ENCODE data around the gene LGR6.
"Not testable (repeated sequence)": the region's sequence is repeated elsewhere in the genome, so short reads cannot be mapped to it uniquely, and the experiment has no call there.

The LGR6 gene

DNA sequence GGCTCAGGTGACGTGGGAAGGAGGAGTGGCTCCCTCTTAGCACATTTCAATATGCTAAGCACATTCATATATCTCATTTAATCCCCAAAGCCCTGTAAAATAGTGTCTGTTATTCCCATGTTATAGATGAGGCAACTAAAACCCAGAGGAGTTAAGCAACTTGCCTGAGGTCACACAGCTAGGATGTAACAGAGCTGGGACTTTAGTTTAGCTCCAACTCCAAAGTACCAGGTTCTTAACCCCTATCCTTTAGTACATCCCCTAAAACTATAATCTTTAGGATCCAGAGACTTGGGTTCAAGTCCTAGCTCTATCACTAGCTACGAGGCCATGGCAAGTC is 48.5 kb downstream of the LGR6 start:
- DNase-seq: no peak

DNA sequence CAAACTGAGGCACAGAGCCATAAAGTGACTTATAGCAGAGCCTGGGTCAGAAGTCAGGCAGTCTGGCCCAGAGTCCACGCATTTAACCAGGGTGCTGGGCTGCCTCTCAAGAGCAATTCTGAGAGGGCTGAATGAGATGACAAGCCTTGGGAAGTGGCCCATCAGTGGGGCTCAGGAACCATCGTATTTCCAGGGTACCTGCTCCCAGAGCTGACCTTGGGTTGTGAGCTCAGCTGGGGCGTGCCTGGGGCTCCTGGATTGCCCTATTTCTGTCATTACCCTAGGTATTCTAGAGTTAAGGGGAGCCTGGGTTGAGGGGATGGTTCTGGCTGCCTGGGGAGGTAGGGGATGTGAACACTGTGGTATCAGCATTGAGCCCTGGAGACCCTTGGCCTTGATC is 49.4 kb downstream of the LGR6 start:
- DNase-seq: no peak

DNA sequence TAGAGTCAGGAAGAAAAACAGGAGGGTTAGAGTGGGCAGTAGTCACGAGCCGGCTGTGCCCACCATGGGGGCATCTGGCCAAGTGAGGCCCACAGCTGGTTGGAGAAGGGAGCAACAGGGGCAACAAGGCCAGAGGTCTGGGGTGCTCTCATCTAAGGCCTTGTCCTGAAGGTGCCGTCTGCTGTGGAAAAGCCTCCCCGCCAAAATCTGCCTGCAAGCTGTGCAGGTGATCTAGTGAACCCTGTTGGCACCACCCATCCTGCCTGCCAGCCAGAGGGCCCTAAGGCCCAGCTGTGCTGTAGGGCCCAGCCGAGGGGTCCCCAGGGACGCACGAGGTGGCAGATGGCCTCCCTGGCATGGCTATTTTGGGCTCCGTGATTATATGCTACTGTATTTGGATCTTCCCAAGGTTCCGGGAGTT is 51.3 kb downstream of the LGR6 start:
- DNase-seq: no peak

- DNase-seq: no peak
Measured at GRCh38 chr1:202245391-202245790, 51.8 kb downstream of the LGR6 start.

- DNase-seq: no peak
Measured at GRCh38 chr1:202247104-202247503, 53.5 kb downstream of the LGR6 start.

DNA sequence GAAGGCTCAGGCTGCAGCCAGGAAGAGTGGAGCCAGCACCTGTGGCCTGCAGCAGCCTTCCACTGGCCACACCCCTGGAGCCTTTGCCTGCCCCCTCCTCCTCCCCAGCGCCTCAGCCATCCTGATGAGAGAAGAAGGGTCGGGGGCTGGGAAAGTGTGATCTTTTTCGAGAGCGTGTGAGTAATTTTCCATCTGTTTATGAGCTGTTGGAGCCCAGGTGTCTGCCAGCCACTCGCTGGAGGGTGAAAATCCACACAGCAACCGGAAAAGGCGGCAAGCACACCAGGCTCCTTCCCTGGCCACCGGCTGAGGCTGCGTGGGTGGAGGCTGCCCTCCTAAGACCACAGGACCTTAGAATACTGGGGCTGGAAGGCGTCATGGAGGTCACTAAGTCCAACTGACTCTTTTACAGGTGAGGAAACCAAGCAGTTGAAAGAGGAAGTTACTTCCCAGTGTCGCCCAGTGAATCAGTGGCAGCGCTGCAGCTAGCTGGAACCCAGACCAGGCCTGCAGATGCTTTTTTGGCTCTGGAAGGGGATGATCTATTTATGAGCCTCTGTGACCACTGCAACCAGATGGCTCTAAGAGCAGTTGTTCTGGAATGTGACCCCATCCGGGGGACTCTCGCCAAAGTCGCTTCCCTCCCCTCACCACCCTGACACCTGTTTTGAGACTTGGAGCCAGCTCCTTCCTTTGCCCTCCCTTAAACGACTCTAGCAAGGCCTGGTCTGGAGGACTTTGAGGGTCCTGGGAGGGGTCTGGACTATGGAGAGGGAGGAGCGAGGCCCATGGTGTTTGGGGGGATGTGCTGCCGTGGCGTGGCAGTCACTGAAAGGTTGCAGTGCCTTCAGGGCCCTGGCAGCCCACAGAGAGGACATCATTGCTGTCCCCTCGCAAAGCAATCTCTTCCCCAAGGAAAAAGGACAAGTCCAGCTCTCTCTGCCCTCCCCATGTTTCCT is 54.5 kb downstream of the LGR6 start:
- DNase-seq: no peak

DNA sequence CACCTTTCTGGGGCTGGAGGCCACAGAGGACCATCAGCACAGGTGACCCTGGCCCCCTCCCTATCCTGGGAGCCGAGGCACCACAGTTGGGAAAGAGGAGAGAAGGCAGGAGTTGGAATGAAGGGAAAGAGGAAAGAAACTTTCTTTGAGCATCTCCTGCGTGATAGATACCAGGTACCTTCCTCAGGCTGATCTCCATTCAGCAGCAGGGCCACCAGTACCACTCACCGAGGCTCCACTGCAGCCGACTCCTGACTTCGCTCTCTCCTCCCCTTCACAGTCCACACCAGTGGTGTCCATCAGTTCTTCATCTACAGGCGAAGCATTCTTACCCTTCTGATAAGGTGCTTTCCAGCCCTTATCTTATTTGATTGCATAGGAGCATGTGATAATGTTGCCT is 55.3 kb downstream of the LGR6 start:
- no peak for DNase-seq

GRCh38 chr1:202249436-202249835 is 55.8 kb downstream of the LGR6 start:
- DNase-seq: no peak

DNA sequence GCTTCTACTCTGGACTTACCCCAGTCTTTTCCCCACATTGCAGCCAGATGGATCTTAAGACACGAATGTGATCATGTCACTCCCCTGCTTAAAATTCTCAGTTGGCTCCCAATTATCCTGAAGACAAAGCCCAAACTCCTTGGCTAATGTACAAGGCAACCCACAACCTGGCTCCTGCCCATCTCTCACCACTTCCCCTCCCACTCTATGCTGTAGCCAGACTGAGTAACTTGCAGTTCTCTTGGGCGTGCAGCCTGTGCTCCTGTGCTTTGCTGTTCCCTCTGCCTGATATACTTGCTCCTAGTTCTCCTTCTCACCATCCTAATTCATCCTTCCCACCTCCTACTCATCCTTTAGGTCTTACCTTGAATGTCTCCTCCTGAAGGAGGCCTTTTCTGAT is 56.2 kb downstream of the LGR6 start:
- DNase-seq: no peak

DNA sequence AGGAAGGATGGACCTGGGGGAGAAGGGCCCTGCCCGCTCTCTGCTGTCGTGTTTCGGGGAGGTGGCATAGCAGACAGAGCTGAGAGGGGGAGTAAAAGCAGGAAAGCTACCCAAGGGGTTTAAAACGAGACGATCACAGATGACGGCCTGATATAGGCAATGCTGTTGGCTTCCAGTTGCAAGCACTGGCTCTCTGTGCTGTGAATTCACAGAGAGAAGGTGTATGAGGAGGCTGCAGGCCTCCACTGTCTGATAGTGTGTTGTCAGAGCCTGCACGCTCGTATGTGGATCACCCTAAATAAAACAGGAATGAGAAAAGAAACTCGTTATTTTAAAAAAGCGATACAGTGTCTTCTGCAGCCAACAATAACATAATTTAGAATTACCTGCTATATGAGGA is 57.4 kb downstream of the LGR6 start:
- no peak for DNase-seq

DNA sequence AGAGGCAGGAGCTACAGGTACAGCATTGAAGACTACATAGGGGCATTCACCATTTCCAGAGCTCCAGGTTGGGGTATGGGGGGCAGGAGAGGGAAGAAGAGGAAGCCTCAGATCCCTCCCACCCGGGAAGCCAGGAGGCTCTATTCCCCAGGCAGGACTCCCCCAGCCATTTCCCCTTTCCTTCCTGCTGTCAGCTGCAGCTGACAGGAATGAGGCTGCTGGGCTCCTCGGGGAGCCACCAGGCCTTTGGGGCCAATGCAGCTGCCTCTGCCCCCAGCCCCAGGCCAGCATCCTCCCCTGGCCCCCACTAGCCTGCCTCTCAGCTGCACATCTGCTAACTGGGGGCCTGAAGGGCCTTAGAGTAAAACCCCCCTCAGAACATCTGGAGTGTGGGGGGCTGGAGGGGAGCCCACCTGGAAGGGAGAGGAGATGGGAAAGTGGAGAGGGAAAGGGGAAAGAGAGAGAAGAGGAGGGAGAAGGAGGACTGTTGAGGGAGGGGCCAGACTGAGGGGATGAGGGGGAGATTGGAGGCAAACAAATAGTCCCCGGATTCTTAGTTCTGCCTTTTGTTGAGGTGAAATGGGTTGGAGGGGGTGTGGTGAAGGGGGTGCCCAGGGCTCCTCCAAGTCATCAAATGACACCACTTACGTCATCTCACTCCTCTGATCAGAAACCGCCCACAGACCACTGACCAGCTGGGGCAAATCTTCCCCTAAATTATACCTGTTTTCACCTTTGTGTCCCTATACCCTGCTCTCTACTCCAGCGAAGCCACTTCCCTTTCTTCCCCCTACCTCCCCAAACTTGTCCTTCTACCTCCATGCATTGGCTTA is 58.0 kb downstream of the LGR6 start:
- DNase-seq: no peak

- no peak for DNase-seq
Measured at GRCh38 chr1:202252271-202252670, 58.7 kb downstream of the LGR6 start.

DNA sequence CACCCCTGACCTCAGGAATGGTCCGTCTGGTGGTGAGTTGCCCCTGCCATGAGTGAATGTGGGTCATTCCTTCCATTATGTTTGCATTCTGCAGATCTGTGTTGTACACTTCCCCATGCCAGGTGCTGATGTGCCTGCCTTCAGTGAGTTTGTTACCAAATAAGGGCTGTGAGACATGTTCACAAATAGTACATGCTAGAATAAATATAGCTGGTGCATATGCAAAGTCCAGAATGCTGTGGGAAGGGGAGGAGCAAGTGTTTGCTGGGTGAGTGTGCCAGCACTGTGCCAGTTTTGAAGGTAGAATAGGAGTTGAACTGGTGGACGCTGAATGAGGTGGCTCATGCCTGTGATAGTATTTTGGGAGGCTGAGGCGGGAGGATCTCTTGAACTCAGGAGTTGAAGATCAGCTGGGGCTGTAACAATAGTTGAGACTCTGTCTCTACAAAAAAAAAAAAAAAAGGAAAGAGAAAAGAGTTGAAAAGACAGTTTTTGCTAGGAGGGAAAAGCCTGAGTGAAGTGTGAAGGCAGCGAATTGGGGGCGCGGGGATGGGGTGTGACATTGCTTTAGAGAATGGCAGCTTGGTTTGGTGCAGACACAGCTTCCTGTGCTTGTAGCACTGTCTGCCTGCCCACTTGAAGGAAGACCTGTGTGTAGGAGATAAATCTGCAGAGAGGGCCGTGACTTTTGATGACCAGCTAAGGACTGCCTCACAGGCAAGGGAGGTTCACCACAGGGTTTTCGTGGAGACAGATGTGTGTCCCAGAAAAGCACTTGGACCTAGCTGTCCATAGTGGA is 61.1 kb downstream of the LGR6 start:
- no peak for DNase-seq

GRCh38 chr1:202255343-202255742 is 61.7 kb downstream of the LGR6 start:
- DNase-seq: no peak

GRCh38 chr1:202259705-202260104 is 66.1 kb downstream of the LGR6 start:
- DNase-seq: no peak

GRCh38 chr1:202261209-202261958 is 67.8 kb downstream of the LGR6 start:
- DNase-seq: not testable (repeated sequence)

DNA sequence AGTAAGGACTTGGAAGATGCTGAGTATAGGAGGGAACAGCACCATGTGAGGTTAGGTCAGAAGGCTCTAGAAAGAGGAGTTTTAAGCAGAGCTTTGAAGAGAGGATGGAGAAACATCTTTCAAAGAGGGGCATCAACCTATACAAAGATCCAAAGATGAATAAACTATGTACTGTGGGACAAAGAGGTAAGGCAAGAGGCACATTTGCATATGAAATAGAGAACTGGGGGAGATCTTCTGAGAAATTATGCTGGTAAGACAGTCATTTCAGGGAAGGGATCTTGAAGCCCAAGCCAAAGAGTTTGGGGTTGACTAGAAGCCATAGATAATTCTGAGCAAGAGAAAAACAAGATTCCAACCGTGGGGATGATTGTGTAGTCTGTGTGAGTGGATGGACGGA is 70.0 kb downstream of the LGR6 start:
- no peak for DNase-seq

DNA sequence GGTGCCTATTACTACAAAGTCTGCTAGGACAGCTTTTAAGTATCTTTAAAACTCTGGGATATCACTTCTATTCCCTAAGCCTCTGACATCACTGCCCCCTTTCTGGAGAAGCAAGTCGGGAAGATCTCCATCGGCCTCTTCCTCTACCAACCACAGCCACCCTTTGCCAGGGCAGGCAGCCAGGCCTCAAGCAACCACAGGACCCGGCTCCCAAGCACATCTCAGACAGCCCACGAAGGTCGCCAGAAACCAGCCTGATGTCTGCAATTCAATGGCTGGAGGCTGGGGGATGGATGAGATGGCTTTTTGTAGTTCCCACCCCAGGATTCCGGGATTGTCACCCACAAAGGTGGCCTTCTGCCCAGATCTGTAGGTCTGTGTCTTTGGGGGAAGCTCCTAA is 70.7 kb downstream of the LGR6 start:
- no peak for DNase-seq

DNA sequence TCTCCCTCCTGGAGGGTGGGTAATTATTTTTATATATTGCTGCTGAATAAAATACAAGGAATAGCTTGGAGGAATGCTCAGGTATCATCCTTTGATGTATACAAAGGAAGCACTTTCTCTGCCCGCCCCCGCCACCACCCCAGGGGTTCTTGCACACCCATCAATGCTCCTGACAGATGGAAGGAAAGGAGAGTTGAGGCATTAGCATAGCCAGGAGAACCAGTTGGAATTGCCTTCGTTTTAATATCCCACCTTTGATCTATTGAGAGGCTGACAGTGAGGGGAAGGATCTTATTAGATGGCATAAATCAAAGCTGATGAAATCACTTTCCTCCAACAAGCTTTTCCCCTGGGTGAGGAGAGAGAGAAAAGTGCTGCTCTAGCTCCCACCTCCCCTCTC is 71.1 kb downstream of the LGR6 start:
- DNase-seq: no peak

DNA sequence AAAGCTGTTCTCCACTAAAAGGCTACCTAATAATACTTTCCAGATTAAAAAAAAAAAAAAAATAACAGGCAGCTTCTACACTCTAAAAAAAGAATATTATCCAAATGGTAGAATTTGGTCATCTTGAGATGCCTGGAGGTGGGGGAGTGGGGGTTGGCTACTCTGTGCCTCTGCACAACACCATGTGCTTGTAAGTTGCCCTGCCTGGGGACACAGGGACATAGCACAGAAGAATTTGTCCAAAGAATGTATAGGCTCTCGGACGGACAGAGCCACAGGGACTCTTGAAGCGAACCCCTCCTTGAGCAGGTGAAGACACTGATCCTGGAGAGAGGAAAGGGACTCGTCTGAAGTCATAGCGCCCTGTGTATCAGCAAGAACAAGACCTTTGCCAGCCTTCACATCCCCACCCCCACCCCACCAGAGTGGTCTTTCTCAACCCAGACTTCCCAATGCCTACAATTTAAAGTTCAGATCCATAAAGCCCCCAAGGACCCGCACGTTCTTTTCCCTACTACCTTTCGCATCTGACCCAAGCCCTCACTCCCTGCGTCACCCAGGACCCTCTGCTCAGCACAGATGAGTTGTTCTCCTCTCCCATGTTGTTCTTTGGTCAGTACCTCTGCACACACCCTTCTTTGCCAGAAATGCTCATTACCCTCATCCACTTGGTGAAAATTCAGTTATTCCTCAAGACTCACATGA is 72.6 kb downstream of the LGR6 start:
- DNase-seq: no peak

- DNase-seq: no peak
Measured at GRCh38 chr1:202268032-202268431, 74.4 kb downstream of the LGR6 start.

DNA sequence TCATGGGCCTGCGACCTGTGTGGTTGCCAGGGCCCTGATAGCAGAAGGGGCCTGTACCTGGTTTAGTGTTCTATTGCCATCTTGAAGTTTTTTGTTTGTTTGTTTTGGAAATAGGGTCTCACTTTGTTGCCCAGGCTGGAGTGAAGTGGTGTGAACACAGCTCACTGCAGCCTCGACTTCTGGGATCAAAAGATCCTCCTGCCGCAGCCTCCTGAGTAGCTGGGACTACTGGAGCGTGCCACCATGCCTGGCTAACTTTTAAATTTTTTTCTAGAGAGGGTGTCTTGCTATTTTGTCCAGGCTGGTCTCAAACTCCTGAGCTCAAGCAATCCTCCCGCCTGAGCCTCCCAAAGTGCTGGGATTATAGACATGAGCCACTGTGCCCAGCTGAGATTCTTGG is 75.2 kb downstream of the LGR6 start:
- no peak for DNase-seq
